ENCODE measurements around the gene FIG4.
"Not testable (repeated sequence)": the region's sequence is repeated elsewhere in the genome, so short reads cannot be mapped to it uniquely, and the experiment has no call there.

FIG4 gene

GRCh38 chr6:109795994-109796555 is 105.0 kb downstream of the FIG4 start:
- no peak for DNase-seq (ENCODE audit: low read depth in 3 of 3)

GRCh38 chr6:109799129-109799528 is 108.0 kb downstream of the FIG4 start:
- DNase-seq (ENCODE audit: low read depth in 3 of 3): no peak

- no peak for DNase-seq (ENCODE audit: low read depth in 3 of 3)
Observed at GRCh38 chr6:109799664-109800063, 108.6 kb downstream of the FIG4 start.

GRCh38 chr6:109800771-109801170 is 109.7 kb downstream of the FIG4 start:
- no peak for DNase-seq (ENCODE audit: low read depth in 3 of 3)

DNA sequence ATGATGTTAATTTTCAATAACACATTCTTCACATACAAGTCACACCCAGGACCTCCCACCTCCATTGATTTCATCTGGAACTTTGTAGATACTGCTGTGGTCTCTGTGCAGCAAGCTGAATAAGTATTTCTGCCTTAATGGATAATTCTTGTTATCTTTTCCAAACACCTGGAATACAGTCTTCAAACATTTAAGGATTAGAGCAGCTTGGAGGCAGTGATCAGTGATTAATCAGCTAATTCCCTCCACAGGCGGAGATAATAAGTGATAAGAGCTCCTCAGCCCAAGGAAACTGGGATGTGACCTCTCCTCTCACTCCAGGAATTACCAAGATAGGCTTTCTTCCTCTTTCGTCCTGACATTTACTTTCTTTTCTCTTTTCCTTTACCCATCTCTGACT is 110.7 kb downstream of the FIG4 start:
- DNase-seq (ENCODE audit: low read depth in 3 of 3): no peak

- DNase-seq (ENCODE audit: low read depth in 3 of 3): no peak
Observed at GRCh38 chr6:109804020-109804419, 112.9 kb downstream of the FIG4 start.

DNA sequence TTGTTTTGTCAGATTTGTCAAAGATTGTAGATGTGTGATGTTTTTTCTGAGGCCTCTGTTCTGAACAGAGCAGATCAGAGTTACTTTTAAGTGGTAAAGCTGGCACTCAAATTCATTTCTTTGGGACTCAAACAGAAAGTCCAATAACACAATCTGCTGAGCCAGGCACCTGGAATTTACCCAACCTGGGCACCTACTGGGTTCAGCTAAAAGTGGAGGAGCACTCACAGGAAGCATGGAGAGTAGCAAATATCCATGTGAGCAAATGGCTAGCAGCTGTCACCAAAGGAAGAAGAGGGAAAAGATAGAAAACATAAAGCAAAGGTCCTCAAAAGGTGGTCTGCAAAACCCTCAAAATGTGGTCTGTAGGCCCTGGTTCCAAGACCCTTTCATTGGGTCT is 116.8 kb downstream of the FIG4 start:
- DNase-seq (ENCODE audit: low read depth in 3 of 3): no peak

- DNase-seq (ENCODE audit: low read depth in 3 of 3): no peak
Observed at GRCh38 chr6:109808837-109809236, 117.7 kb downstream of the FIG4 start.

DNA sequence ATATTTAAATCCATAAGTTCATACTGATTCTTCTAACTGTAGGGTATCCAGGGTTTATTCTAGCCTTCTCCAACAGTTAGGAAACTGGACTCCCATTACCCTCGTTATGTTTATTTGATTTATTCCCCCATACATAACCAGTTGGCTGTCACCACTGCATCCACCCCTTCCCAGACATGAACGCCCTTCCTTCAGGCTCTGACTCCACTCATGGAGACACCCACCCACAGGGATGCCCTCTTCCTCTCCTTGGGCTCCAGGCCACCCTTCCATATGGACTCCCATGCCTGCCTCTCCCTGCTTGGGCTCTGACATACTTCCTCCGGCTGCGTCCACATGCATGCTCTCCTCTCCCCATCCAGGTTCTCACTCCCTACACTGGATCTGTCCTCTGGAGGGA is 124.0 kb downstream of the FIG4 start:
- no peak for DNase-seq (ENCODE audit: low read depth in 3 of 3)

DNA sequence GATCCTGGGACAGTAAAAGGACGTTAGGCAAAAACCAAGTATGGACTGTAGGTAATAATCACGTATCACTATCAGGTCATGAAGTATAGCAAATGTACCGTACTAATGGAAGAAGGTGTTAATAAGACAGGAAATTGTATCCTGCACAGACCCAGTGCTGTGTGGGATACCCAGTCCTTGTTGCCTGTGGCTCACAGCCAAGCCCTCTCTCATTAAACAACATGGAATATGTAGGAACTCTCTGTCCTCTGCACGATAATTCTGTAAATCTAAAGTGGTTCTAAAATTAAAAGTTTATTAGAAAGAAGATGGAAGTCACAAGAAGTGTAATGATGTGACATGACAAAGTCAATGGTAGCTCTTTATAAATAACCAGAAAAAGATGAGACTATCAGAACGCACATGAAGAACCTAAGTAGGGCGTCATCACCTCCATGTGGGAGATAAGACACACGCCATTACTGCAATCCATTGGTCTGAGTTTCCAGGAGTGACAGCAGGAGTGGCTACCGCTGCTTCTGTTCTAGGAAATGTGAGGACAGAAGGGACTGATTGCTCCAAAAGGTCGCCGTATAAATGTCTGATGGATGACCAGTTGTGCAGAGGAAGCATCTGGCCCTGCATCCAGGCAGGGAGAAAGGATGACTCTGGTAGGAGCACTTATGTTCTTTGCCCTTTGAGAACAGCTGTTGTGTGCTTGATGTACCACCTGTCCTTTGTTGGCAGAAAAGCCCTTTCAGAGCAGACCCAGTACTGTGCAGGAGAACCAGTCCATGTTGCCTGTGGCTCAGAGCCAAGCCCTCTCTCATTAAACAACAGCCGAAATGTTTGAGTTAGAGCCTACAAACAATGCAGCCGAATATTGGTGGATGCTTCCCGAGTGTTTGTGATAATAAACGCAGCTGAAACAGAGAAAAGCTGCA is 125.6 kb downstream of the FIG4 start:
- no peak for DNase-seq (ENCODE audit: low read depth in 3 of 3)

DNA sequence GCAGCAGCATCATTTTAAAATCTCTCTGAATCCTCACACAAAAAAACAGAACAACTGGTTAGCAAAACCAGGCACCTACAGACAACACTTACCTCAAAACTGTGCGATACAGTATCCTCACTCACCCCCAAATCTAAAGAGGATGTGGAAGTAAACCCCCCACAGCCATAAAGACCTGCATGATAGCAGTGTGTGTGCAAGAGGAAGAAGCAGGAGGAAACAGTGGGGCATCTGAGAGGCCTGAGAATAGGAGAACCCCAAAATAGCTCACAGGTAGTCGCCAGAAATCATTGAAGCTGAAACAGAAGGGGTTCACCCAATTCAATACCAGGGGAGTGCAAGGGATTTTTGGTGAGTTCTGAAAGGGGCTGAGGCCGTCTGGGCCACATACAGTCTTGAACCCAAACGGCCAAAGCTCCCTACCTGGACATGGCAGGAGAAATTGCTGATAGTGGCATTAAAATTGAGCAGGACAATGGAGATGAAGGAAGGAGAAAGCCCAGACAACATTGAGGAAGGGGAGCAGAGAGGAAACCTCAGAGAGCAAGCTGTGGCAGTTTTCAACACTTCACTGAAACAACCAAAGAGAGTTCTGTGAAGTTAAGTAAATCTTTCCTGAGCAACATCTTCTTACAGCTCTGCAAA is 129.7 kb downstream of the FIG4 start:
- no peak for DNase-seq (ENCODE audit: low read depth in 3 of 3)

- DNase-seq (ENCODE audit: low read depth in 3 of 3): no peak
Observed at GRCh38 chr6:109821428-109821827, 130.3 kb downstream of the FIG4 start.

GRCh38 chr6:109824105-109824504 is 133.0 kb downstream of the FIG4 start:
- DNase-seq (ENCODE audit: low read depth in 3 of 3): no peak

- DNase-seq (ENCODE audit: low read depth in 3 of 3): no peak
Observed at GRCh38 chr6:109826551-109826950, 135.5 kb downstream of the FIG4 start.

DNA sequence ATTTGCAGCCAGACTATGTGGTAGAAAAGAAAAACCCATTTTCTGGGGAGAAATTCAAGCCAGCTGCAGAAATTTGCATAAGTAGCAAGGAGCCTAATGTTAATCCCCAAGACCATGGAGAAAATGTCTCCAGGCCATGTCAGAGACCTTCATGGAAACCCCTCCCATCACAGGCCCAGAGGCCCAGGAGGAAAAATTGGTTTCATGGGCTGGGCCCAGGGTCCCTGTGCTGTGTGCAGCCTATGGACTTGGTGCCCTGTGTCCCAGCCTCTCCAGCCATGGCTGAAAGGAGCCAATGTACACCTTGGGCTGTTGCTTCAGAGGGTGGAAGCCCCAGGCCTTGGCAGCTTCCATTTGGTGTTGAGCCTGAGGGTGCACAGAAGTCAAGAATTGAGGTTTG is 140.3 kb downstream of the FIG4 start:
- not testable (repeated sequence) for DNase-seq (ENCODE audit: low read depth in 3 of 3)

DNA sequence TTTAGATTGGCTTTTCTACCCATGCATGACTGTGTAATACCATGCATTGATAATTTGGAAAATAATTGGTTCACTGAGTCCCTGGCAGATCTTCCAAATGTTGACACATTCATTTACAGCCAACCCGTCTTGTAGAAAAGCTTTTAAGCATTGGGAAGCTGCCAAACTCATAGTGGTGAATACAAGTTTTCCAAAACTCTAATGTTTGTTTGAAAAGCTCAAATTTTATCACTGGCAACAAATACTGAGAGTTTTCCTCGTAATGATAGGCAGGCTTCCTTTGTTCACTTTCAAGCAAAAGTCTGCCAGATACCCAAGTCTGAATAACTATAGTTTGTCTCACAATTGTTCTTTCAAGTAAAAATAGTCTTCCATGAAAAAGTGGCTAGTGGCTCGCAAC is 143.0 kb downstream of the FIG4 start:
- no peak for DNase-seq (ENCODE audit: low read depth in 3 of 3)

DNA sequence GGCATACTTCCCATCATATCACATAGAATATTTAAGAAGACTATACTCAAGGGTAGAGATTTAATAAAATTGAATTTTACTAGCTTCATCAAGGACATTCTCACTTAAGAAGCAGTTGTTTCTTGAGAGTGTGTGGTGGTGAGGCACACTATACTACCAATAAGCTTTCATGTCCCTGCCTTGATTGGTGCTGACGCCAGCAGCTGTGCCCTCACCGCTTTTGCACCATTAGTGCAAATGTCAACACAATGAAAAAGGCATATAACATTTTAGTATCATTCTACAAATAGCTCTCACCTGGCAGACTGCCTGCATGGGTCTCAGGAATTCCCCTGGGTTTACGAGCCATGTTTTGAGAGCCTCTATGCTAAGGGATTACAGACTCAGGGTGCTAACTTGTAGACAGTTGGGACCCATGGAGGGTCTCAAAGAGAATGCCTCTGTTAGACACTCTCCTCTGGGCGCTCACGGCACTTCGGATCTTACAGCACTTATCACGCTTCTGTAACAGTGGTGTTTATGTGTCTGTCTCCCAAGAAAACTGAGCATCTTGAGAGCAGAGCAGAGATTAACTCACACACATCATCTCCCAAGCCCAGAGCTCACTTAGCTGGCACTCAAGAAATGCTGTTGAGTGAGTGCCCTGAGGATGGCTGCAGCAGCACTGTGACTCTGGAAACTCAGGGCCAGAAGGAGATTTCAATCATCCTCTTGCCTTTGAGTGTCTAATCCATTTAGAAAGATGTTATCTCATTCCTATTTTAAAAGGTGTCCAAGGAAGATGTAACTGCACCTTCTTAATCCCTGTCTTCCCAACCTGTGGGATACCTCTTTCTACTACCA is 143.7 kb downstream of the FIG4 start:
- DNase-seq (ENCODE audit: low read depth in 3 of 3): no peak

- DNase-seq (ENCODE audit: low read depth in 3 of 3): no peak
Observed at GRCh38 chr6:109840034-109840433, 148.9 kb downstream of the FIG4 start.

DNA sequence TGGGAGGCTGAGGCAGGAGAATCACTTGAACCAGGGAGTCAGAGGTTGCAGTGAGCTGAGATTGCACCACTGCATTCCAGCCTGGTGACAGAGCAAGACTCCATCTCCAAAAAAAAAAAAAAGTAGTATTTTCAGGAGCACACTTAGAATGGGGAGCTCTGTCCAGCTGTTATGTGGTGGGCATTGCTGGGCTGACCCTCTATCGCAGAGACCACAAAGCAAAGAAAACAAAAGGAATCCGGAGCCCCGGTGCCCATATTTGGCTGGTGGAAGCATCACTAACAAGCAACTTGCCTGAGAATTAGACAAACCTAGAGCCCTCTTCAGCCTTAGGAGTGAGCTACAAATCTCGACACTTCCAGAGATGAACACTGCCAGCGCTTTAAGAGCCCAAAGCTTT is 149.7 kb downstream of the FIG4 start:
- DNase-seq (ENCODE audit: low read depth in 3 of 3): no peak

GRCh38 chr6:109841869-109842268 is 150.8 kb downstream of the FIG4 start:
- DNase-seq (ENCODE audit: low read depth in 3 of 3): no peak

- DNase-seq (ENCODE audit: low read depth in 3 of 3): no peak
Observed at GRCh38 chr6:109852713-109853112, 161.6 kb downstream of the FIG4 start.

- no peak for DNase-seq (ENCODE audit: low read depth in 3 of 3)
Observed at GRCh38 chr6:109853426-109853825, 162.3 kb downstream of the FIG4 start.

All from stimulated activated CD4-positive, alpha-beta T cell treated with anti-CD3 and anti-CD28 coated beads, TNF-alpha, amount 100 ng/mL, for 4 hours (primary cell).